ENCODE data around the gene CCDC15. TPM values are rescaled to one million over a fixed set of nuclear protein-coding genes. Genes with fewer than 3 reads are reported as not detected.

The CCDC15 gene
- total RNA-seq (1 to 10 TPM in 1 of 2 donors, under 1 TPM in 1; 0.91 to 1.3 TPM), total RNA-seq (5.7 to 5.8 reads per million in 2 donors)

GRCh38 chr11:124953753-124954589 is at the start of gene CCDC15:
CCDC15 (plus strand) TSS chr11:124954202; CDS start chr11:124954733, 531 bp downstream.
- Mint-ChIP-seq H3K4me3 (no peak within 1 kb of the TSS), H3K36me3 (ENCODE audit: low read depth) (peaks cover 5% of the 10 kb centered on the region), H3K4me1 (peaks cover 2% of the 10 kb centered on the region), H3K27ac (no peak within 1 kb of the TSS), H3K27me3 (no peaks in the 10 kb centered on the region)
- ATAC-seq (peak; percentile 98), DNase-seq (peak; percentile 86 to 91 (median 87))
- H3K9me3 ChIP-seq (ENCODE audit: control insufficient read depth, low read length, poor library complexity, severe bottlenecking), result no peaks in the 10 kb centered on the region

GRCh38 chr11:124915541-124916369 is 38.2 kb upstream of the CCDC15 start:
- Mint-ChIP-seq H3K27me3 (peaks cover 6% of the 10 kb centered on the region), H3K36me3 (ENCODE audit: low read depth) (peaks cover 3% of the 10 kb centered on the region), H3K27ac (no peak overlapping the region), H3K4me1 (peaks cover 2% of the 10 kb centered on the region), H3K4me3 (no peak overlapping the region)
- no peaks in the 10 kb centered on the region for H3K9me3 ChIP-seq (ENCODE audit: control insufficient read depth, low read length, poor library complexity, severe bottlenecking)
- DNase-seq, result no peak
- ATAC-seq, result no peak

DNA sequence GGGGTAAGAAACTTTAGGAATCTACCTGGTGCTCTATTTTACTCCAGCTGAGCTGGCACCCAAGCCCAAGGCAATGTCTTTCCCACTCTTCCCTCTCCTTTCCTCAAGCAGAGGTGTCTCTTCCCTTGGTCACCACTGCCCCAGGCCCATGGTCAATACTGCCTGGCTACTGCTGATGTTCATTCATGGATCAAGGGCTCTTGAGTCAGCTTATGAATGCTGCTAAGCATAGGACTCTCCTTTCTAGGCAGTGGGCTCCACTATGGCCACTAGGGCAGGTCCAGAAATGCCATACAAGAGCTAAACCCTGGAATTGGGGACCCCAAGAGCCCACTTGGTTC is 37.7 kb upstream of the CCDC15 start:
- H3K27me3 Mint-ChIP-seq, result peaks cover 6% of the 10 kb centered on the region
- no peak for DNase-seq
- peaks cover 3% of the 10 kb centered on the region for H3K36me3 Mint-ChIP-seq (ENCODE audit: low read depth)
- H3K4me3 Mint-ChIP-seq, result no peak overlapping the region
- no peaks in the 10 kb centered on the region for H3K9me3 ChIP-seq (ENCODE audit: control insufficient read depth, low read length, poor library complexity, severe bottlenecking)
- ATAC-seq, result no peak
- H3K4me1 Mint-ChIP-seq, result peaks cover 2% of the 10 kb centered on the region
- no peak overlapping the region for H3K27ac Mint-ChIP-seq

GRCh38 chr11:124917115-124917637 is 36.8 kb upstream of the CCDC15 start:
- no peak for ATAC-seq
- peaks cover 6% of the 10 kb centered on the region for H3K27me3 Mint-ChIP-seq
- peaks cover 2% of the 10 kb centered on the region for H3K4me1 Mint-ChIP-seq
- H3K27ac Mint-ChIP-seq, result no peak overlapping the region
- DNase-seq, result no peak
- H3K4me3 Mint-ChIP-seq, result no peak overlapping the region
- H3K36me3 Mint-ChIP-seq (ENCODE audit: low read depth), result peaks cover 3% of the 10 kb centered on the region
- H3K9me3 ChIP-seq (ENCODE audit: control insufficient read depth, low read length, poor library complexity, severe bottlenecking), result no peaks in the 10 kb centered on the region

DNA sequence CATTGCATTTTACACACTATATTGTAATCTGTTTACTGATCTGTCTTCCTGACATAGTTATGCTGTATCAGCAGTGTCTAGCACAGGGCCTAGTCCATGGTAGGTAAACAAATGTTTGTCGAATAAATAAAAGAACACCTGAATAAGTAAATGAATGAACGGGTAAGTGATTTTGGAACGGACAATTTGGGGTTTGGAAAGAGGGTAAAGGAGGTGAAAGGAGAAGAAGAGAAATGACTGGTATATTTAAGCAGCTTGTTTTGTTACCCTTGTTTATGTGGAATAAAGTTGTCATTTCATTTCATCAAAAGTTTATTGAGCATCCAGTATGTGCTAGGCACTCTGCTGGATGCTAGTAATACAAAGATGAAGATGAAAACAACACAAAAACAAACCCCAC is 35.1 kb upstream of the CCDC15 start, which contains the start of gene HEPN1:
HEPN1 (plus strand) TSS at position 301 of the 400 bp plus-strand sequence.
- Mint-ChIP-seq H3K27me3 (peaks cover 16% of the 10 kb centered on the region), H3K36me3 (ENCODE audit: low read depth) (peaks cover 6% of the 10 kb centered on the region), H3K4me3 (peak within 1 kb of the TSS; percentile 66), H3K27ac (peak within 1 kb of the TSS; percentile 1), H3K4me1 (peaks cover 10% of the 10 kb centered on the region)
- H3K9me3 ChIP-seq (ENCODE audit: control insufficient read depth, low read length, poor library complexity, severe bottlenecking), result no peaks in the 10 kb centered on the region
- ATAC-seq (no peak), DNase-seq (no peak)

- no peak overlapping the region for H3K27ac Mint-ChIP-seq
- no peak overlapping the region for H3K4me3 Mint-ChIP-seq
- ATAC-seq (no peak), DNase-seq (no peak)
- peaks cover 6% of the 10 kb centered on the region for H3K36me3 Mint-ChIP-seq (ENCODE audit: low read depth)
- peaks cover 10% of the 10 kb centered on the region for H3K4me1 Mint-ChIP-seq
- H3K27me3 Mint-ChIP-seq, result peaks cover 17% of the 10 kb centered on the region
- no peaks in the 10 kb centered on the region for H3K9me3 ChIP-seq (ENCODE audit: control insufficient read depth, low read length, poor library complexity, severe bottlenecking)
Measured at GRCh38 chr11:124919898-124920297, 34.1 kb upstream of the CCDC15 start.

DNA sequence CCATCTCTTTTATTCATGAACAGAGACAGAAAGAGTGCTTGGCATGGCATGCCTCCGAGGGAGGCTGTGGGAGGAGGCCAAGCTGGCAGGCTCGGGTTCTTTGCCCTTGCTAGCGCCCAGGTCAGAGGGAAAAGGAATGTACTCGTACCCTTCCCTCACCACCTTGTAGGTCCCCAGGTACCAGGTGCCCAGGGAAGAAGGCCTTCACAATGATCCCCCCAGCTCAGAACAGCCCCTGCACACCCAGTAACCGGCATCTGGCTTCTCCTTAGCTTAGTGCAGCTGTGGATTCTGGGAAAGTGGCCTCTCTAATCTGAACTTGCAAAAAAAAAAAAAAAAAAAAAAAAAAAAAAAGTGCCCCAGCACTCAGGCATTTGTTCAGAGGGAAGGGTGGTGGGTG is 33.6 kb upstream of the CCDC15 start:
- no peaks in the 10 kb centered on the region for H3K9me3 ChIP-seq (ENCODE audit: control insufficient read depth, low read length, poor library complexity, severe bottlenecking)
- Mint-ChIP-seq H3K27me3 (peaks cover 22% of the 10 kb centered on the region), H3K4me1 (peaks cover 7% of the 10 kb centered on the region), H3K27ac (no peak overlapping the region), H3K36me3 (ENCODE audit: low read depth) (peaks cover 9% of the 10 kb centered on the region), H3K4me3 (no peak overlapping the region)
- DNase-seq (no peak), ATAC-seq (no peak)

DNA sequence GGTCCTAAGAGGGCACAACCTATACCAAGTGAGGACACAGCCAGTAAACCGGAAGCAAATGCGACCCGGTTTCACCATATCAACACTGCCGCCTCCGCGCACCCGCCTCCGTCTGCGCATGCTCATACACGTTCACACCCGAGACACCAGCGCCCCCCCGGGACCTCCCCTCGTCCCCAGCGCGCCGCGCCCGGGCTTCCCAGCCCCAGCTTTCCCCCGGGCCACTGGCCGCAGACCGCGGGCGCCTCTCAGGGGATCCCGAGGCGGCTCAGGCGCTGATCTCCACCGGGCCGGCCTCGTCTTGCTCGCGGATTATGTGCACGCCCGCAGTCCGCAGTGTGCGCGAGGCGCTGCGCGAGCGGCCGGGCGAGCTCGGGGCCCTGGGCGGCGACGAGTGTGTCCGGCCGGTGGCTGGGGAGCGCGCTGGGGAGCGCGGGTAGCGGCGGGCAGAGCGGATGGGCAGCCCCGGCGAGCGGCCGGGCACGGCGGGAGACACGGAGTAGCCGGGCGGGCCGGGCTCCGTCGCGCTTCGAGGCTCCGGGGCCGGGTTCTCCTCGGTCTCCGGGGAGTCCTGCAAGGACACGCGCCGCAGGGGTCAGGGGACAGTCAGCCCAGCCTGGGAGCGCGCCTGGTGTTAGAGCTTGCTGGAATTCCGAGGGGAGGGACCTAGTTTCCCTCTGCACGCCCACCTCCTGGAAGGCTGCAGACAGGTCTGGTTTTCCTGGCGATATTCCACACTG is 33.0 kb upstream of the CCDC15 start:
- H3K9me3 ChIP-seq (ENCODE audit: control insufficient read depth, low read length, poor library complexity, severe bottlenecking), result no peaks in the 10 kb centered on the region
- ATAC-seq (peak; percentile 78), DNase-seq (peak; percentile 29 to 41 (median 30))
- no peak overlapping the region for H3K27ac Mint-ChIP-seq
- H3K4me3 Mint-ChIP-seq, result peak overlapping the region; percentile 64
- peaks cover 24% of the 10 kb centered on the region for H3K27me3 Mint-ChIP-seq
- peaks cover 7% of the 10 kb centered on the region for H3K36me3 Mint-ChIP-seq (ENCODE audit: low read depth)
- peaks cover 7% of the 10 kb centered on the region for H3K4me1 Mint-ChIP-seq

- no peak overlapping the region for H3K27ac Mint-ChIP-seq
- DNase-seq, result no peak
- peaks cover 7% of the 10 kb centered on the region for H3K36me3 Mint-ChIP-seq (ENCODE audit: low read depth)
- peaks cover 7% of the 10 kb centered on the region for H3K4me1 Mint-ChIP-seq
- no peak for ATAC-seq
- H3K27me3 Mint-ChIP-seq, result peaks cover 24% of the 10 kb centered on the region
- no peak overlapping the region for H3K4me3 Mint-ChIP-seq
- H3K9me3 ChIP-seq (ENCODE audit: control insufficient read depth, low read length, poor library complexity, severe bottlenecking), result no peaks in the 10 kb centered on the region
Measured at GRCh38 chr11:124922831-124923230, 31.2 kb upstream of the CCDC15 start.

- peaks cover 7% of the 10 kb centered on the region for H3K4me1 Mint-ChIP-seq
- no peak overlapping the region for H3K4me3 Mint-ChIP-seq
Measured at GRCh38 chr11:124923296-124923695, 30.7 kb upstream of the CCDC15 start.

GRCh38 chr11:124928942-124929665 is 24.9 kb upstream of the CCDC15 start:
- no peaks in the 10 kb centered on the region for H3K9me3 ChIP-seq (ENCODE audit: control insufficient read depth, low read length, poor library complexity, severe bottlenecking)
- Mint-ChIP-seq H3K36me3 (ENCODE audit: low read depth) (peaks cover 4% of the 10 kb centered on the region), H3K27ac (no peak overlapping the region), H3K4me1 (peaks cover 5% of the 10 kb centered on the region), H3K4me3 (no peak overlapping the region), H3K27me3 (peaks cover 12% of the 10 kb centered on the region)
- DNase-seq (no peak), ATAC-seq (no peak)

More at GRCh38 chr11:124923296-124923695, 30.7 kb upstream of the CCDC15 start:
- DNase-seq (no peak), ATAC-seq (peak; percentile 32)
- Mint-ChIP-seq H3K27me3 (peaks cover 24% of the 10 kb centered on the region), H3K36me3 (ENCODE audit: low read depth) (peaks cover 7% of the 10 kb centered on the region), H3K27ac (no peak overlapping the region)
- no peaks in the 10 kb centered on the region for H3K9me3 ChIP-seq (ENCODE audit: control insufficient read depth, low read length, poor library complexity, severe bottlenecking)

GRCh38 chr11:124930799-124931198 is 23.2 kb upstream of the CCDC15 start:
- Mint-ChIP-seq H3K4me3 (no peak overlapping the region), H3K4me1 (peaks cover 5% of the 10 kb centered on the region), H3K27me3 (peaks cover 7% of the 10 kb centered on the region), H3K27ac (no peak overlapping the region), H3K36me3 (ENCODE audit: low read depth) (no peaks in the 10 kb centered on the region)
- no peaks in the 10 kb centered on the region for H3K9me3 ChIP-seq (ENCODE audit: control insufficient read depth, low read length, poor library complexity, severe bottlenecking)
- DNase-seq, result no peak
- no peak for ATAC-seq

All from T-helper 17 cell (primary cell).